Measurements from ENCODE around the gene LYPD6B.
"Not testable (repeated sequence)": the region's sequence is repeated elsewhere in the genome, so short reads cannot be mapped to it uniquely, and the experiment has no call there.

Gene LYPD6B

DNA sequence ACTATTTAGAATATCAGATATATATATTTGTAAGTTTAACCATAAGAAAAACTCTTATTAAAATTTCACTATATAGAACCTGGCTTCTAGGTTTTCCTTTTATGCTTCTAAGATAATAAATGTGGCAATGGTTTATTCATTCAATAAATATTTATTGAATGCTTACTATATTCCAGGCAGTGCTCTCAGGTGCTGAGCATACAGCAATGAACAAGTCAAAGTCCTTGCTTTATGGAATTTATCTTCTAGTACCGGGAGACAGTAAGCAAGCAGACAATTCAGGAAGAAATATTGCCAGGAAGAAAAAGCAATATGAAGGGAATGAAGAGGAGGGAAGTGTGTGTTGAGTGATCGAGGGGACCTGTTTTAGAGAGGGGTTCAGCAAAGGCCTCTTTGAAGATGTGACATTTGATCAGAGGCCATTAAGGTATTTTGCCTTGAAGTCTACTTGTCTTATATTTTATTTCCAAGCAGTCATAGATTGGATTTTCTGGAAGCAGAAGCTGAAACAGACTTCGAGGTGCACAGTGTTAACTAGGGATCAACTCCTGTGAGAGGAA, 197.4 kb downstream of the LYPD6B start:
- Histone ChIP-seq H3K9me3 (ENCODE audit: insufficient read depth, low read depth, low read length) (no peaks in the 10 kb centered on the region), H3K4me1 (ENCODE audit: insufficient read depth, low read length, poor library complexity, severe bottlenecking) (no peaks in the 10 kb centered on the region), H3K4me3 (ENCODE audit: low read length, poor library complexity, severe bottlenecking) (no peak overlapping the region), H4K20me1 (ENCODE audit: insufficient read depth, low read length, poor library complexity, severe bottlenecking) (no peaks in the 10 kb centered on the region), H3K36me3 (ENCODE audit: insufficient read depth, low read length) (no peaks in the 10 kb centered on the region), H3K4me2 (ENCODE audit: low read depth, low read length, poor library complexity, severe bottlenecking) (no peak overlapping the region), H3K9me2 (replicated peaks; ENCODE audit: low read depth, low read length) (no peaks in the 10 kb centered on the region; the same call in 1 of the 2 replicates), H3K9ac (ENCODE audit: low read depth, low read length, poor library complexity, severe bottlenecking) (no peak overlapping the region), H3K79me2 (ENCODE audit: insufficient read depth, low read length) (no peaks in the 10 kb centered on the region), H3K27me3 (ENCODE audit: insufficient read depth, low read length, poor library complexity, severe bottlenecking) (no peaks in the 10 kb centered on the region), H2AFZ (ENCODE audit: low read length) (no peak overlapping the region), H3F3A (ENCODE audit: low read depth) (no peaks in the 10 kb centered on the region)
- no peak for TF ChIP-seq EZH2phosphoT487 (IDR thresholded peaks at IDR 0.05; ENCODE audit: borderline replicate concordance)
- TF ChIP-seq, protein P1, sequence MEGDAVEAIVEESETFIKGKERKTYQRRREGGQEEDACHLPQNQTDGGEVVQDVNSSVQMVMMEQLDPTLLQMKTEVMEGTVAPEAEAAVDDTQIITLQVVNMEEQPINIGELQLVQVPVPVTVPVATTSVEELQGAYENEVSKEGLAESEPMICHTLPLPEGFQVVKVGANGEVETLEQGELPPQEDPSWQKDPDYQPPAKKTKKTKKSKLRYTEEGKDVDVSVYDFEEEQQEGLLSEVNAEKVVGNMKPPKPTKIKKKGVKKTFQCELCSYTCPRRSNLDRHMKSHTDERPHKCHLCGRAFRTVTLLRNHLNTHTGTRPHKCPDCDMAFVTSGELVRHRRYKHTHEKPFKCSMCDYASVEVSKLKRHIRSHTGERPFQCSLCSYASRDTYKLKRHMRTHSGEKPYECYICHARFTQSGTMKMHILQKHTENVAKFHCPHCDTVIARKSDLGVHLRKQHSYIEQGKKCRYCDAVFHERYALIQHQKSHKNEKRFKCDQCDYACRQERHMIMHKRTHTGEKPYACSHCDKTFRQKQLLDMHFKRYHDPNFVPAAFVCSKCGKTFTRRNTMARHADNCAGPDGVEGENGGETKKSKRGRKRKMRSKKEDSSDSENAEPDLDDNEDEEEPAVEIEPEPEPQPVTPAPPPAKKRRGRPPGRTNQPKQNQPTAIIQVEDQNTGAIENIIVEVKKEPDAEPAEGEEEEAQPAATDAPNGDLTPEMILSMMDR (conservative IDR thresholded peaks at IDR 0.05; ENCODE audit: low read length) = no peak

DNA sequence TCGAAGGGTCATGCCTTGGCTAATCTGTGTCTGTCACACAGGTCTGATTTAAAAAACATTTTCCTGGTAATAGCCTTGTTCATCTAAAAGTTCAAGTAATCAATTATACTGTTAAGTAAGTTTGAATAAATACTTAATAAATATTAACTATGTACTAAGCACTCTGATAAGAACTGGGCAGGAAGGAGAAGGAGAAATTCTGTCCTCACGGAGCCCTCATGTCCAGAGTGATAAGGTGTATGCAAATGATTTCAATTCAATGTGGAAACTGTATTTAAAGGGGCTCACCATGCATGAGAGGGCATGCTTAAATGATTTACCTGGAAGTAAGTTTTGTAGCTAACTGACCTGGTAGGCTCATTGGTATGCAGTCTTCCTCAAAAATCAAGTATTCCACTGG, 197.9 kb downstream of the LYPD6B start:
- TF ChIP-seq, protein P1 (conservative IDR thresholded peaks at IDR 0.05; ENCODE audit: low read length) = no peak
- no peak for TF ChIP-seq EZH2phosphoT487 (IDR thresholded peaks at IDR 0.05; ENCODE audit: borderline replicate concordance)
- Histone ChIP-seq H3K27me3 (ENCODE audit: insufficient read depth, low read length, poor library complexity, severe bottlenecking) (no peaks in the 10 kb centered on the region), H2AFZ (ENCODE audit: low read length) (no peak overlapping the region), H3K9me2 (replicated peaks; ENCODE audit: low read depth, low read length) (no peaks in the 10 kb centered on the region; the same call in 1 of the 2 replicates), H3K36me3 (ENCODE audit: insufficient read depth, low read length) (no peaks in the 10 kb centered on the region), H3K4me2 (ENCODE audit: low read depth, low read length, poor library complexity, severe bottlenecking) (no peak overlapping the region), H3F3A (ENCODE audit: low read depth) (no peaks in the 10 kb centered on the region), H3K4me3 (ENCODE audit: low read length, poor library complexity, severe bottlenecking) (no peak overlapping the region), H3K4me1 (ENCODE audit: insufficient read depth, low read length, poor library complexity, severe bottlenecking) (no peaks in the 10 kb centered on the region), H3K9ac (ENCODE audit: low read depth, low read length, poor library complexity, severe bottlenecking) (no peak overlapping the region), H3K9me3 (ENCODE audit: insufficient read depth, low read depth, low read length) (no peaks in the 10 kb centered on the region), H3K79me2 (ENCODE audit: insufficient read depth, low read length) (no peaks in the 10 kb centered on the region), H4K20me1 (ENCODE audit: insufficient read depth, low read length, poor library complexity, severe bottlenecking) (no peaks in the 10 kb centered on the region)

DNA sequence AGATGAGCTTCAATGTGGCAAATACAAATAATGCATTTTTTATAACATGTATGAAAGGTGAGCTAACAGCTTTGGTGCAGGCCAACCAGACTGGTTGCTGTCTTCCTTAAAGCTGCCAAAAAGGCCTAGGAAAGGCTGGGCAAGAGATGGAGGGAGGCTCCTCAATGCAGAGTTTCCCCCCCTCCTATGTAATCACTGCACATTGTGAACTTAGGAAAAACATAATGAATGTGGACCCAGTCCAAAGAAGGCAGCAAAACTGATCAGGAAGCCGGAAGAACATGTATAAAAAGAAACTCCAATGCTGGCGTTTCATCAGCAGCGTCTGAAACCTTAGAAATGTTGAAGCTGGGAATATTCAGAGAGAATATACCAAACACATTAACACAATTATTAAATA, 207.7 kb downstream of the LYPD6B start:
- no peak overlapping the region for H3K4me3 ChIP-seq (ENCODE audit: low read length, poor library complexity, severe bottlenecking)
- no peak overlapping the region for H3K9ac ChIP-seq (ENCODE audit: low read depth, low read length, poor library complexity, severe bottlenecking)
- no peaks in the 10 kb centered on the region for H3K36me3 ChIP-seq (ENCODE audit: insufficient read depth, low read length)
- no peaks in the 10 kb centered on the region for H3K9me2 ChIP-seq (replicated peaks; ENCODE audit: low read depth, low read length)
- H4K20me1 ChIP-seq (ENCODE audit: insufficient read depth, low read length, poor library complexity, severe bottlenecking) = no peaks in the 10 kb centered on the region
- no peaks in the 10 kb centered on the region for H3F3A ChIP-seq (ENCODE audit: low read depth)
- no peaks in the 10 kb centered on the region for H3K9me3 ChIP-seq (ENCODE audit: insufficient read depth, low read depth, low read length)
- no peaks in the 10 kb centered on the region for H3K4me1 ChIP-seq (ENCODE audit: insufficient read depth, low read length, poor library complexity, severe bottlenecking)
- no peak overlapping the region for H3K4me2 ChIP-seq (ENCODE audit: low read depth, low read length, poor library complexity, severe bottlenecking)
- no peaks in the 10 kb centered on the region for H3K27me3 ChIP-seq (ENCODE audit: insufficient read depth, low read length, poor library complexity, severe bottlenecking)
- TF ChIP-seq EZH2phosphoT487 (IDR thresholded peaks at IDR 0.05; ENCODE audit: borderline replicate concordance) = no peak
- TF ChIP-seq, protein P1 (conservative IDR thresholded peaks at IDR 0.05; ENCODE audit: low read length) = no peak
- H2AFZ ChIP-seq (ENCODE audit: low read length) = no peak overlapping the region
- H3K79me2 ChIP-seq (ENCODE audit: insufficient read depth, low read length) = no peaks in the 10 kb centered on the region

DNA sequence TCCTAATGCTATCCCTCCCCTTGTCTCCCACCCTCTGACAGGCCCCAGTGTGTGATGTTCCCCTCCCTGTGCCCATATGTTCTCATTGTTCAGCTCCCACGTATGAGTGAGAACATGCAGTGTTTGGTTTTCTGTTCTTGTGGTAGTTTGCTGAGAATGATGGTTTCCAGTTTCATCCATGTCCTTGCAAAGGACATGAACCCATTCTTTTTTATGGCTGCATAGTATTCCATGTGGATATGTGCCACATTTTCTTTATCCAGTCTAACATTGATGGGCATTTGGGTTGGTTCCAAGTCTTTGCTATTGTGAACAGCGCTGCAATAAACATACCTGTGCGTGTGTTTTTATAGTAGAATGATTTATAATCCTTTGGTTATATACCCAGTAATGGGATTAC, 212.9 kb downstream of the LYPD6B start:
- not testable (repeated sequence) for H3F3A ChIP-seq (ENCODE audit: low read depth); H3K79me2 ChIP-seq (ENCODE audit: insufficient read depth, low read length); H2AFZ ChIP-seq (ENCODE audit: low read length); H3K9ac ChIP-seq (ENCODE audit: low read depth, low read length, poor library complexity, severe bottlenecking); H3K4me2 ChIP-seq (ENCODE audit: low read depth, low read length, poor library complexity, severe bottlenecking); H3K9me2 ChIP-seq (replicated peaks; ENCODE audit: low read depth, low read length); H3K4me3 ChIP-seq (ENCODE audit: low read length, poor library complexity, severe bottlenecking); H3K9me3 ChIP-seq (ENCODE audit: insufficient read depth, low read depth, low read length); H3K4me1 ChIP-seq (ENCODE audit: insufficient read depth, low read length, poor library complexity, severe bottlenecking); H3K36me3 ChIP-seq (ENCODE audit: insufficient read depth, low read length); H4K20me1 ChIP-seq (ENCODE audit: insufficient read depth, low read length, poor library complexity, severe bottlenecking); H3K27me3 ChIP-seq (ENCODE audit: insufficient read depth, low read length, poor library complexity, severe bottlenecking)

DNA sequence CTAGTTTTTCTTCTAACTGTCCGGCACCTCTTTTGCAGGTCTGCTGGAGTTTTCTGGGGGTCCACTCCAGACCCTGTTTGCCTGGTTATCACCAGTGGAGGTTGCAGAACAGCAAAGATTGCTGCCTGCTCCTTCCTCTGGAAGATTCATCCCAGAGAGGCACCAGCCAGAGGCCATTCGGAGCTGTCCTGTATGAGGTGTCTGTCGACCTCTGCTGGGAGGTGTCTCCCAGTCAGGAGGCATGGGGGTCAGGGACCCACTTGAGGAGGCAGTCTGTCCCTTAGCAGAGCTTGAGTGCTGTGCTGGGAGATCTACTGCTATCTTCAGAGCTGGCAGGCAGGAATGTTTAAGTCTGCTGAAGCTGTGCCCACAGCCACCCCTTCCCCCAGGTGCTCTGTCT, 218.4 kb downstream of the LYPD6B start:
- H3K9ac ChIP-seq (ENCODE audit: low read depth, low read length, poor library complexity, severe bottlenecking); H2AFZ ChIP-seq (ENCODE audit: low read length); H3K9me3 ChIP-seq (ENCODE audit: insufficient read depth, low read depth, low read length); H3K79me2 ChIP-seq (ENCODE audit: insufficient read depth, low read length); H4K20me1 ChIP-seq (ENCODE audit: insufficient read depth, low read length, poor library complexity, severe bottlenecking); H3K4me2 ChIP-seq (ENCODE audit: low read depth, low read length, poor library complexity, severe bottlenecking); H3K9me2 ChIP-seq (replicated peaks; ENCODE audit: low read depth, low read length); H3K27me3 ChIP-seq (ENCODE audit: insufficient read depth, low read length, poor library complexity, severe bottlenecking); H3F3A ChIP-seq (ENCODE audit: low read depth); H3K4me1 ChIP-seq (ENCODE audit: insufficient read depth, low read length, poor library complexity, severe bottlenecking); H3K36me3 ChIP-seq (ENCODE audit: insufficient read depth, low read length); H3K4me3 ChIP-seq (ENCODE audit: low read length, poor library complexity, severe bottlenecking): not testable (repeated sequence)

Data from Loucy (cell line).